Esophagus squamous epithelium (tissue), 5 donors: ENCODE results near the gene FNIP2. TPM values are rescaled to one million over a fixed set of nuclear protein-coding genes. Genes with fewer than 3 reads are reported as not detected.

ENCODE experiments used
- DNase-seq: peaks from one replicate; lab custom pipeline; 2025; lab: John Stamatoyannopoulos, UW
- H3K27ac ChIP-seq, 4 donors: fragments of 200-600 bp; sonication (generic); one replicate each; pipeline ENCODE4 v1.5.1; 2016 to 2019; ENCODE audit warnings: mild to moderate bottlenecking in 1 of 4
- H3K27me3 ChIP-seq, 4 donors: fragments of 200-600 bp; sonication (generic); 1 replicate in 3 of 4; 2 replicates in 1 of 4; pipeline versions ENCODE4 v1.5.1 to v1.6.0; 2017 to 2021; ENCODE audit warnings: antibody characterized with exemption in 1 of 4
- H3K36me3 ChIP-seq, 3 donors: fragments of 200-600 bp; sonication (generic); one replicate each; pipeline ENCODE4 v1.5.1; 2016 to 2019
- H3K4me1 ChIP-seq, 3 donors: fragments of 200-600 bp; sonication (generic); one replicate each; pipeline ENCODE4 v1.5.1; 2017 to 2019
- H3K4me3 ChIP-seq, 4 donors: fragments of 200-600 bp; sonication (generic); 1 replicate in 3 of 4; 2 replicates in 1 of 4; pipeline ENCODE4 v1.5.1; 2016 to 2019; ENCODE audit warnings: mild to moderate bottlenecking in 2 of 4, moderate library complexity in 1 of 4
- H3K9me3 ChIP-seq, 3 donors: fragments of 200-600 bp; sonication (generic); one replicate each; pipeline ENCODE4 v1.5.1; 2016 to 2019
- POLR2A ChIP-seq, 4 donors: fragments of 450-650 bp; IDR thresholded peaks; one replicate each; pipeline ENCODE4 v1.6.1; 2017; ENCODE audit warnings: antibody characterized with exemption in 4 of 4, mild to moderate bottlenecking in 4 of 4, moderate library complexity in 3 of 4
- WGBS, 2 donors: methylation state at CpG; one replicate each; pipeline ENCODE4 v1.1.5; 2018; 5-methylcytosine and 5-hydroxymethylcytosine counted together
- intact Hi-C: fragments of 100-400 bp; cut with DNase I; formaldehyde crosslinking; loops from one replicate; pipeline ENCODE4 v1.15.0; 2022
- total RNA-seq, 4 donors: library from RNA; depleted of rRNA; stranded (reverse); fragments of >200 nt; gene quantifications; one replicate each; pipeline ENCODE4 v1.1.0, GENCODE V29; 2016
- TF ChIP-seq, protein P1 (sequence below), 6 experiments: fragments of 450-650 bp in 4 of 6; fragments of 200-600 bp in 2 of 6; sonication (generic) in 2 of 6; IDR thresholded peaks; one replicate each; pipeline ENCODE4 v1.5.1; 2016 to 2019; ENCODE audit warnings: antibody characterized with exemption in 6 of 6, mild to moderate bottlenecking in 4 of 6, moderate library complexity in 4 of 6
- donor health status: DM: yes; HTN: yes; CAD: no.

Gene FNIP2
- total RNA-seq, 4 donors from 2014 or later, result 6.0 to 28.8 (median 12.4) TPM

DNA sequence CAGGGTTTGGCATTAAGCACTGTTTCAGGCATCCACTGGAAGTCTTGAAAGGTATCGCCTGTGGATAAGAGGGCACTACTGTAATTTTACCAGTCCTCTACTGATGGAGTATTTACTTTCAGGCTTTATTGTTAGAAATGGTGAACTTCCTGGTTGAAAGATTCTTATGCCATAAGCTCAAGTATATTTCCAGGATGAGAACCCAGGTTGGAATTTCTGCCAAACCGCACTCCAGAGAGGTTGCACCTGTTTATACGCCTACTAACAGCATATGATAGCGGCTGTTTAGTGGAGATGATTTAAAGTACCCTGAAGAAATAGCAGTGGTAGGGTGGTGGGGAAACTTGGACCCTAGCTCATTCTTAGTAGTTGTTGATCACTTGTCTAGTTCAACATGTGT, 9.9 kb downstream of the FNIP2 start:
- Histone ChIP-seq H3K9me3 (no peaks in the 10 kb centered on the region), H3K27me3 (no peaks in the 10 kb centered on the region), H3K4me1 (peaks cover 6 to 55% (median 22%) of the 10 kb centered on the region in 3 donors), H3K36me3 (no peaks in the 10 kb centered on the region), H3K27ac (no peak overlapping the region), H3K4me3 (no peak overlapping the region)
- 92 to 94% methylated on average over 4 of the region's 4 CpGs for WGBS, 2 donors
- DNase-seq, result no peak
- intact Hi-C loops, result no loop called here
- no peak for TF ChIP-seq POLR2A (IDR thresholded peaks at IDR 0.05)
- TF ChIP-seq, protein P1, sequence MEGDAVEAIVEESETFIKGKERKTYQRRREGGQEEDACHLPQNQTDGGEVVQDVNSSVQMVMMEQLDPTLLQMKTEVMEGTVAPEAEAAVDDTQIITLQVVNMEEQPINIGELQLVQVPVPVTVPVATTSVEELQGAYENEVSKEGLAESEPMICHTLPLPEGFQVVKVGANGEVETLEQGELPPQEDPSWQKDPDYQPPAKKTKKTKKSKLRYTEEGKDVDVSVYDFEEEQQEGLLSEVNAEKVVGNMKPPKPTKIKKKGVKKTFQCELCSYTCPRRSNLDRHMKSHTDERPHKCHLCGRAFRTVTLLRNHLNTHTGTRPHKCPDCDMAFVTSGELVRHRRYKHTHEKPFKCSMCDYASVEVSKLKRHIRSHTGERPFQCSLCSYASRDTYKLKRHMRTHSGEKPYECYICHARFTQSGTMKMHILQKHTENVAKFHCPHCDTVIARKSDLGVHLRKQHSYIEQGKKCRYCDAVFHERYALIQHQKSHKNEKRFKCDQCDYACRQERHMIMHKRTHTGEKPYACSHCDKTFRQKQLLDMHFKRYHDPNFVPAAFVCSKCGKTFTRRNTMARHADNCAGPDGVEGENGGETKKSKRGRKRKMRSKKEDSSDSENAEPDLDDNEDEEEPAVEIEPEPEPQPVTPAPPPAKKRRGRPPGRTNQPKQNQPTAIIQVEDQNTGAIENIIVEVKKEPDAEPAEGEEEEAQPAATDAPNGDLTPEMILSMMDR (IDR thresholded peaks at IDR 0.05), result no peak

DNA sequence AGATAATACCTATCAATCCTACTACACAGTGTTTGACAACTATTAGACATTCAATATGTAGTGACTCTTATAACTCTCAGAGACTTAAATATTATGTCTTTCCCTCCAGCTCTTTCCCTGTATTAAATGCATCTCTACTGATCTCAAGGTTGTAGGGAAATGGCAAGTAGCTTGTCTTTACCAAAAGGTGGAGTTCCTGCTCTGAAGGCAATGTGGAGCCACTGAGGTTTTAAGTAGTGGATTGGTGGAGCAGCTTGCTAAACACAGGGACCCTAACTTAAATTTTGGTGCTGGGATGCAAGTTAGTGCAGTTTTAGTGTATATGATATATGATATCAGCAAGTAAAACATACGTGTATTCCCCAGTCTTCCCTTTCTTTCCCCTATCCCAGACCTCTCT, 13.1 kb downstream of the FNIP2 start:
- no peak overlapping the region for H3K4me3 ChIP-seq
- 43 to 67% methylated on average over 1 of the region's 1 CpG for WGBS, 2 donors
- peaks cover 9 to 62% (median 27%) of the 10 kb centered on the region in 3 donors for H3K4me1 ChIP-seq
- no peak for DNase-seq
- intact Hi-C loops, result no loop called here
- no peaks in the 10 kb centered on the region for H3K9me3 ChIP-seq
- H3K36me3 ChIP-seq, result no peaks in the 10 kb centered on the region
- H3K27ac ChIP-seq, result no peak overlapping the region
- TF ChIP-seq, protein P1 (IDR thresholded peaks at IDR 0.05), result no peak
- TF ChIP-seq POLR2A (IDR thresholded peaks at IDR 0.05), result no peak
- H3K27me3 ChIP-seq, result no peaks in the 10 kb centered on the region

DNA sequence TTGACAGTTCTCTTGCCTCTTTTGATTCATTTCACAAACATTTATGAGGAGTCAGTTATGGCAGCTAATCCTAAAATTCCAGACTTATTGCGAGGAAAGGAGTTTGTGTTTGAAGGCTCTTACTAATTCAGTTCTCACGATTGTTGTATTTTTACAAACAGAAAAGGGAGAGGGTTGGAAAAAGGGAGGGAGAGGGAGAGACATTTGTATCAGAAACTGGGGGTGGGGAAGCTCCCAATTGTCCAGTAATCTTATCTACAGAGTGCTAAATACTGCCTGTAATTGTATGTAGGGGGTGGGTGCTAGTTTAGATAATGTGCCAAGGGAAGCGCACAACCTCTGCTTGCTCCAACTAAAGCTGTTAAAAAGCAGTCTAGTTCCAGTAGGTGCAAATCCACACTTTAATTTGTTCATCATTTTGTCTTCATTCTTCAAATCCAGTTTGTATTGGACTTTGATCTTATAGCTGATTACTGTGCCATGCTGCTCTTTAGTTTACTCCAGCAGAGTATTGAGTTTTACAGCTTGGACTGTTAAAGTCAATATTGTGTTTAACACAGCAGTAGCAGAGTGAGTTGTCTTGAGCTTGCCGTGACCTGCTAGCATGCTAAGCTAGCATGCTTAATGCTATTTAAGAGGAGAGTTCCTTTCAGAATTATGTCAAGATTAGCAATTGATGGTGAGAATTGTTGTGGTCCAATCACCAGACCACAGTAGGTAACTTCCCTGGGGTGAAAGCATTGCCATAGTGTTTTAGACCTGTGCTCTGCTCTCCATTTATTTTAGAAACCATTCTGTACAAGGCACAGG, 13.9 kb downstream of the FNIP2 start:
- 26 to 37% methylated on average over 4 of the region's 4 CpGs for WGBS, 2 donors
- no peak for TF ChIP-seq POLR2A (IDR thresholded peaks at IDR 0.05)
- TF ChIP-seq, protein P1 (IDR thresholded peaks at IDR 0.05), result no peak
- DNase-seq, result no peak
- Histone ChIP-seq H3K36me3 (no peaks in the 10 kb centered on the region), H3K27me3 (no peaks in the 10 kb centered on the region), H3K9me3 (no peaks in the 10 kb centered on the region), H3K4me1 (peaks cover 9 to 61% (median 28%) of the 10 kb centered on the region in 3 donors), H3K27ac (peak overlapping the region in 2 of 4 donors; percentile 9 to 25), H3K4me3 (no peak overlapping the region)
- intact Hi-C loops, result no loop called here

DNA sequence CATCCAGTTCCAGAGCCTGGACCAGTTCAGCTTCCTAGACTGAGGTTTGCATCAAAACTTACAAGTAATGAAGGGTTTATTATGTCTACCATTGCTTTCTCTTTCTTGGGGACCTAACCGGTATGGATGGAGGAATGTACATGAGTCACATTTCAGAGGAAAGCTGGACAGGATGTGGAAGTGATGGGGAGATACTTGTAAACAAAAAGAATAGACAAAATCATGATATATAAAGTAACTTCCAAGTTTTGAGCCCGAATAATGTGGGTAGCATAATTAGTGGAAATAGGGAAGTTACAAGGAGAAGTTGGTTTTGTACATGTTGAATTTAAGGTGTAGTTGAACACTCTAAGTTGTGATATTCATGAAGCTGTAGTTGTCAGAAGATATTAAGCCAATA, 15.0 kb downstream of the FNIP2 start:
- Histone ChIP-seq H3K36me3 (no peaks in the 10 kb centered on the region), H3K27me3 (no peaks in the 10 kb centered on the region), H3K4me3 (no peak overlapping the region), H3K9me3 (no peaks in the 10 kb centered on the region), H3K4me1 (peaks cover 9 to 54% (median 28%) of the 10 kb centered on the region in 3 donors), H3K27ac (no peak overlapping the region)
- WGBS, 2 donors, result 22 to 29% methylated on average over 2 of the region's 2 CpGs
- TF ChIP-seq POLR2A (IDR thresholded peaks at IDR 0.05), result no peak
- TF ChIP-seq, protein P1 (IDR thresholded peaks at IDR 0.05), result no peak
- intact Hi-C loops, result no loop called here
- no peak for DNase-seq

DNA sequence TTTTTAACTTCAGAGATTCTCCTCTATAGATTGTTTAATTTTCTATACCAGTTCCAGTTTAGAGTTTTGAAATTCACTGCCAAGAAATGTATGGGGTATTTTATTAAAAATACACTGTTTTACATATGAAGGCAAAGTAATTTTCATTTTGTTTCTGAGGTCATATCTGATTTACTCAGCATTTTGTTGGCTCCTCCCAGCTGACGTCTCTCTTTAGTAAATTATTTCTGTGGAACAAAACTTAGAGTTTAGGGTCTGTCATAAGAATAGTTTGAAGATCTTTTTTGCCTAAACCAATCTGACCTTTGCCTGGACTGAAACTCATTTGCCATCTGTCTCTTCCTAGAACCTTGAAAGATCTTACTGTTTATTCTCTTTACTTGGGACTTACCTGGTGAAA, 16.9 kb downstream of the FNIP2 start:
- no peak for DNase-seq
- WGBS, 2 donors, result 54 to 57% methylated on average over 1 of the region's 1 CpG
- Histone ChIP-seq H3K9me3 (no peaks in the 10 kb centered on the region), H3K4me3 (no peak overlapping the region), H3K4me1 (peaks cover 9 to 59% (median 28%) of the 10 kb centered on the region in 3 donors), H3K27ac (peak overlapping the region in 3 of 4 donors; percentile 11 to 51 (median 38)), H3K36me3 (no peaks in the 10 kb centered on the region), H3K27me3 (no peaks in the 10 kb centered on the region)
- no peak for TF ChIP-seq POLR2A (IDR thresholded peaks at IDR 0.05)
- TF ChIP-seq, protein P1 (IDR thresholded peaks at IDR 0.05), result no peak
- intact Hi-C loops, result no loop called here
